Progenitor cell of endocrine pancreas (in vitro differentiated cells): ENCODE measurements around the gene TTC23L. TPM values are rescaled to one million over a fixed set of nuclear protein-coding genes. Genes with fewer than 3 reads are reported as not detected.

Source experiments
- DNase-seq: peaks from one replicate; pipeline ENCODE4 v3.0.0; 2021; ENCODE audit warnings: low spot score; ENCODE audit not compliant: unreplicated experiment
- H3K27ac Mint-ChIP-seq: 2 replicates; pipeline ENCODE4 v1.8.0; 2021; ENCODE audit warnings: mild to moderate bottlenecking, moderate library complexity, mixed read lengths
- H3K27me3 Mint-ChIP-seq: 2 replicates; pipeline ENCODE4 v1.8.0; 2021; ENCODE audit warnings: mixed read lengths
- H3K36me3 Mint-ChIP-seq: 2 replicates; pipeline ENCODE4 v1.8.0; 2022; ENCODE audit warnings: mixed read lengths; ENCODE audit not compliant: insufficient read depth
- H3K4me1 Mint-ChIP-seq: 2 replicates; pipeline ENCODE4 v1.8.0; 2021; ENCODE audit warnings: low read depth, mixed read lengths
- H3K4me3 Mint-ChIP-seq: 2 replicates; pipeline ENCODE4 v1.8.0; 2021; ENCODE audit warnings: low read depth, mild to moderate bottlenecking, moderate library complexity, mixed read lengths
- H3K9me3 Mint-ChIP-seq: 2 replicates; pipeline ENCODE4 v1.8.0; 2021; ENCODE audit warnings: low read depth, mixed read lengths
- total RNA-seq: library from RNA; stranded (reverse); gene quantifications from 2 replicates; pipeline ENCODE4 v1.2.1, GENCODE V29; 2021
- TF ChIP-seq, protein P1 (sequence below): fragments of 200-600 bp; sonication (generic); IDR thresholded peaks from one replicate; pipeline ENCODE4 v1.5.0; 2021; ENCODE audit warnings: antibody characterized with exemption, mild to moderate bottlenecking; ENCODE audit not compliant: unreplicated experiment

The TTC23L gene
- total RNA-seq, 1 donor from 2014 or later = 2.8 TPM

DNA sequence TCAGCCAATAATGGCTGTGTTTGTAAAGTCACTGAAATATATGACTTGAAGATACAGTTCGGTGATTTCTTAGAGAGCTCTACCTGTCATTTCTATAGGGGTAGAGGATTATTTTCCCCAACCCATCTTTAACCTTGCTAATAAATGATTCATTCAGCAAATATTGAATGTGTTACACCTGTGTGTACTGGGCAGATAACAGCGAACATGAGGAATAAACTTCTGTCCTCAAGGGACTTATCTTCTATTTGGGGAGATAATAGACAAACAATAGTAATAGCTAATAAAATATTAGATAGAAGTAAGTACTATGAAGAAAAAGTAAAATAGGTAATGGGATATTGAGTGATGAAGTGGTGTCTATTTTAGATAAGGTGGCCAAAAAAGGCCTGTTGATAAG is 9.3 kb downstream of the TTC23L start:
- H3K9me3 Mint-ChIP-seq = peaks cover 6% of the 10 kb centered on the region
- TF ChIP-seq, protein P1, sequence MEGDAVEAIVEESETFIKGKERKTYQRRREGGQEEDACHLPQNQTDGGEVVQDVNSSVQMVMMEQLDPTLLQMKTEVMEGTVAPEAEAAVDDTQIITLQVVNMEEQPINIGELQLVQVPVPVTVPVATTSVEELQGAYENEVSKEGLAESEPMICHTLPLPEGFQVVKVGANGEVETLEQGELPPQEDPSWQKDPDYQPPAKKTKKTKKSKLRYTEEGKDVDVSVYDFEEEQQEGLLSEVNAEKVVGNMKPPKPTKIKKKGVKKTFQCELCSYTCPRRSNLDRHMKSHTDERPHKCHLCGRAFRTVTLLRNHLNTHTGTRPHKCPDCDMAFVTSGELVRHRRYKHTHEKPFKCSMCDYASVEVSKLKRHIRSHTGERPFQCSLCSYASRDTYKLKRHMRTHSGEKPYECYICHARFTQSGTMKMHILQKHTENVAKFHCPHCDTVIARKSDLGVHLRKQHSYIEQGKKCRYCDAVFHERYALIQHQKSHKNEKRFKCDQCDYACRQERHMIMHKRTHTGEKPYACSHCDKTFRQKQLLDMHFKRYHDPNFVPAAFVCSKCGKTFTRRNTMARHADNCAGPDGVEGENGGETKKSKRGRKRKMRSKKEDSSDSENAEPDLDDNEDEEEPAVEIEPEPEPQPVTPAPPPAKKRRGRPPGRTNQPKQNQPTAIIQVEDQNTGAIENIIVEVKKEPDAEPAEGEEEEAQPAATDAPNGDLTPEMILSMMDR = no peak
- DNase-seq = no peak
- peaks cover 21% of the 10 kb centered on the region for H3K36me3 Mint-ChIP-seq
- H3K4me3 Mint-ChIP-seq = no peak overlapping the region
- no peaks in the 10 kb centered on the region for H3K4me1 Mint-ChIP-seq
- no peak overlapping the region for H3K27ac Mint-ChIP-seq
- no peaks in the 10 kb centered on the region for H3K27me3 Mint-ChIP-seq

DNA sequence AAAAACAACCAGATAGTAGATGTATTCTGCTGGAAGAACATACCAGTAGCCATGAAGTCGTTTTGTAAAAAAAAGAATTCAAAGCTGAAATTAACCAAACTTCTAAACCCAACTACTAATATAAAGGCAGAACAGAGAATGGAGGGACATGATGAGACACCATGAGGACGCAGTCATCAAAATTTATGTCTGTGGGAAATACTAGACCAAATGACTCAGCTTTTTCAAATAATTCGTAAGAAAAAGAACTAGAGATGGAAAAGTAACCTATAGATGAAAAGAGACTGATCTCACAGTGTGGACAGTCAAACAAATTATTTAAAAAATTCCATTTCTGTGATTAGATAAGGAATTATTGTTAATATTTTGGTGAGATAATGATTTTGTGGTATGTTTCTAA is 10.3 kb downstream of the TTC23L start:
- H3K27me3 Mint-ChIP-seq = no peaks in the 10 kb centered on the region
- H3K36me3 Mint-ChIP-seq = peaks cover 18% of the 10 kb centered on the region
- no peak for DNase-seq
- no peak overlapping the region for H3K4me3 Mint-ChIP-seq
- no peak overlapping the region for H3K27ac Mint-ChIP-seq
- H3K9me3 Mint-ChIP-seq = peaks cover 6% of the 10 kb centered on the region
- TF ChIP-seq, protein P1 = no peak
- no peaks in the 10 kb centered on the region for H3K4me1 Mint-ChIP-seq

DNA sequence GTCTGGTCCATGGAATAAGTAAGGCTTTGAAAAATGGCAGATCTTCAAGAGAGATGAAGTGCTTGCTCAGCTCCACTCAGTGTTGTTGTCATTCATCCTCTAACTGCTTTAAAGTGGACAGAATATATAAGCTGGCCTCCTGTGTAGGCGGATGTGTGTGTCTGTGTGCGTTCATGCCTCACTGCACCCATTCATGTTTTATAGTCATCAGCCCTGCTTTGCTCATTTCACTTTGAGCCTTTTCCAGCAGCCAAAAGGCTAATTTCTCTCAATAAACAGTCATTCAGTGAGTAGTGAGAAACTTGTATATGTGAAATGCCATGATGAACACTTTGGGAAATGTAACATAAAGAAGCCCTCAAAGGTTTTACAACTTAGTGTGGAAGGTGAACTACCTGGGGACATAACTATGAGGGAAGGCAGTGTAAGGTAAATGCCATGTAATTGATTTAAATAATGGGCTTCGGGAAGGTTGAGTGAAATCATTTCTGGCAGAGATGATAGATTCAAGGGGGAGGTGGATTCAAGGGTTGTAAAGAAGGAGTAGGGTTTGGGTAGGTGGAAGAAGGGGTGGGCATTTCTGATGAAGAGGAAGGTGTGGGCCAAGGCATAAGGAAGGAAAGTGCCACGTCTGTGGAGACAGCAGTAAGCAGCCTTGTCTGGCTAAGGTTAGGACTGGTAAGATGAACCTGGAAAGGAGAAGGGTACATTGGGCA is 15.7 kb downstream of the TTC23L start:
- no peaks in the 10 kb centered on the region for H3K9me3 Mint-ChIP-seq
- DNase-seq = no peak
- TF ChIP-seq, protein P1 = no peak
- H3K27ac Mint-ChIP-seq = no peak overlapping the region
- H3K27me3 Mint-ChIP-seq = no peaks in the 10 kb centered on the region
- no peaks in the 10 kb centered on the region for H3K4me1 Mint-ChIP-seq
- H3K4me3 Mint-ChIP-seq = no peak overlapping the region
- H3K36me3 Mint-ChIP-seq = peaks cover 7% of the 10 kb centered on the region

DNA sequence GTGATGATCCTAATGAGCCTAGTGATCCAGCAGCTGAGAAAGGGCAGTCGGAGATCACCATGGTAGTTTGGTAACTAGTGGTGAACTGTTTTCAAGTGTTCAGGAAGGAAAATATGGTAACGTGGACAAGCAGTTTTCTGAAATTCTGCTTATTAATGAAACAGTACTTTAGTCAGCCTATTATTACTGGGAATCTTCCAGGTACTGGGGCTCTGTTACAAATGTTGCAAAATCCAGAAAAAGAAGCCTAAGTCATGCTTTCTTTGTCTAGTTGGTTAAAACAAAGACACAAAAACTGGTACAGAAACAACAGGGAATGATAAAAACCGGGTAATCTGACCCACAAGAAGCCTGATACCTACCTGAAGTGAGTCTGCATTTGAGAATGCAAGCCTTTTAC is 18.2 kb downstream of the TTC23L start:
- Mint-ChIP-seq H3K4me3 (no peak overlapping the region), H3K9me3 (no peaks in the 10 kb centered on the region), H3K27me3 (no peaks in the 10 kb centered on the region), H3K36me3 (peaks cover 2% of the 10 kb centered on the region), H3K4me1 (no peaks in the 10 kb centered on the region), H3K27ac (no peak overlapping the region)
- no peak for DNase-seq
- TF ChIP-seq, protein P1 = no peak

DNA sequence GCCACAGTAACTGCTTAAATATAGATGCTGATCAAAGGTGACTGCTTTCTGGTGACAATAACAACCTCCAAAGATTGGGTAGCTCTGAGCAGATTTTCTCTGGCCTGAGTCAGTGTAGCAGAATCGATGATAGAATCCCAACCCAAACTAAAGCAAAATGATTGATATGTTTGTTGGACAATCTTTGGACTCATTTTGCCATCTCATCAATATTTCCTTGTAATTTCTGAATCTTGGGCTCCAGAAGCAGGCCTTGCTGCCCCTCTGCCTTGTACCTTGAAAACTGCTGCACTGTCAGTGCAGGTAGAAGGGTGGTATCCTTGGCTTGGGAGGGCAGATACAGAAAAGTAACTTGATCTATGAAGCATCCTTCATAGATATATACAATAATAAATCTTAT is 18.9 kb downstream of the TTC23L start:
- Mint-ChIP-seq H3K27ac (no peak overlapping the region), H3K27me3 (no peaks in the 10 kb centered on the region), H3K9me3 (no peaks in the 10 kb centered on the region), H3K36me3 (peaks cover 1% of the 10 kb centered on the region), H3K4me1 (no peaks in the 10 kb centered on the region), H3K4me3 (no peak overlapping the region)
- DNase-seq = no peak
- TF ChIP-seq, protein P1 = no peak
